Subcutaneous preadipocyte (primary cell): Measurements from ENCODE around the gene KCNMB2. TPM values are rescaled to one million over a fixed set of nuclear protein-coding genes. Genes with fewer than 3 reads are reported as not detected.

Source experiments
- total RNA-seq: library from RNA; depleted of rRNA; stranded (reverse); fragments of >200 nt; gene quantifications from 2 replicates; pipeline ENCODE4 v1.2.3, GENCODE V29; 2012

KCNMB2 gene
- not detected in 2 replicates for total RNA-seq

DNA sequence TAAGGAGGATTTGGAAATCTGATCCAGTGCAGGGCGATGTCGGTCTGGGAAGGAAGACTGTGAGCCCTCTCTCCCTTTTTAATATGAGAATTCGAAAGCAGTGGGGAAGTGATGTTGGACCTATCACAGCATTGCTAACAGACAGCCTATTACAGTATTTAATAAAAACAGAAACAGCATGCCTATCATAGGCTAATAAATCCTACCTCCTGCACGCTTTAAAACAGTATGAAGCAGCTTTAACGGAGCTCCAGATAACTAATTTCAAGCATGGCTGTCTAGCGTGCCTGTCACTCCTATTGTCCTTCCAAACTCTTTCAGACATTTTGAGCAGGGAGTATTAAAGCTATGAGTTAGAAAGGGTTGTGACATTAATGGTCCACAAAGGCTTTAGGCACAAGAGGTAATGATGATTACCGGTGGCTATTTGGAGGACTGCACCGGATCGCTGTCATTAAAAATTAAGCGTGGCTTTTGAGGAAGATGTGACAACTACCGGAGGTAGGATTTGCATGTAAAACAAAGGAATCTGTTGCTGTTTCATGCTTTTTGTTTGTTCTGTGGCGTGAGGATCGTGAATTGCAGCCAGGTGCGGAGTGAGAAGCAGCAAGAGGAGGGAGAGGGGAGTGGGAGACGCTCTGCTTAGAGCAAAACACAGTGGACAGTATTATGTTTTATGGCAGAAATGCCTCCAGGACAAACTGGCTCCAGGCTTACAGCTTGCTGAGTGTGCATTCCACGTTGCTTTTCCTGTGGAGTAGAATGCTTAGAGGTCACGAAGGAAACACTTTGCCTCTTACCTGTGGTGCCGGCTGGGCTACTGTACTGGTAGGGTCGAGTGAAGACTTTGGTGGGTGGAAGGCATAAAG is at the start of gene KCNMB2:
Gene KCNMB2 (plus strand): TSS at position 226 of the 869 bp plus-strand sequence.

